HCEC 1CT (cell line): ENCODE measurements around the gene MSH2.
A peak's percentile ranks its signal among the peaks of the same experiment; 100 is the strongest.
"Not testable (repeated sequence)": the region's sequence is repeated elsewhere in the genome, so short reads cannot be mapped to it uniquely, and the experiment has no call there.

Experiments
- DNase-seq: peaks from one replicate; pipeline ENCODE4 v3.0.0-alpha.2; 2017

The MSH2 gene

DNA sequence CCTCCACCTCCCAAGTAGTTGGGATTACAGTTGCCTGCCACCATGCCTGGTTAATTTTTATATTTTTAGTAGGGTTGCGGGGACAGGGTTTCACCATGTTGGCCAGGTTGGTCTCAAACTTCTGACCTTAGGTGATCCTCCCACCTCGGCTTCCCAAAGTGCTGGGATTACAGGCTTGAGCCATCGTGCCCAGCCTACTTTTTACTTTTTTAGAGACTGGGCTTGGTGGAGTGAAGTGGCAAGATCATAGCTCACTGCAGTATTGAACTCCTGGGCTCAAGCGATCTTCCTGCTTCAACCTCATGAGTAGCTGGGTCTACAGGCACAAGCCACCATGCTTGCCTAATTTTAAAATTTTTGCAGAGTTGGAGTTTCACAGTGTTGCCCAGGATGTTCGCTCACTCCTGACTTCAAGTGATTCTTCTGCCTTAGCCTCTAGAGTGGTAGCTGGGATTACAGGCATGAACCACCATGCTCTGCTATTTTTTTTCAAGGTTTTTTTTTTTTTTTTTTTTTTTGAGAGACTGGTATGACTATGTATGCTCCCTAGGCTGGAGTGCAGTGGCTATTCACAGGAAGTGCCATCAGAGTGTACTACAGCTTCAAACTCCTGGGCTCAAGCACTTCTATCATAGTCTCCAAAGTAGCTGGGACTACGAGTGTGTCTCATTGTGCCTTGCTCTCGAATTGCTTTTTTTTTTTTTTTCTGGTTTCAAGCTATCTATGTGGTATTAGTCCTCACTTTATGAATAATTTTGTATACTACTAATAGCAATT, 11.9 kb downstream of the MSH2 start:
- no peak for DNase-seq

GRCh38 chr2:47420214-47420613, 17.3 kb downstream of the MSH2 start:
- DNase-seq, result no peak

- not testable (repeated sequence) for DNase-seq
Observed at GRCh38 chr2:47420683-47421082, 17.7 kb downstream of the MSH2 start.

DNA sequence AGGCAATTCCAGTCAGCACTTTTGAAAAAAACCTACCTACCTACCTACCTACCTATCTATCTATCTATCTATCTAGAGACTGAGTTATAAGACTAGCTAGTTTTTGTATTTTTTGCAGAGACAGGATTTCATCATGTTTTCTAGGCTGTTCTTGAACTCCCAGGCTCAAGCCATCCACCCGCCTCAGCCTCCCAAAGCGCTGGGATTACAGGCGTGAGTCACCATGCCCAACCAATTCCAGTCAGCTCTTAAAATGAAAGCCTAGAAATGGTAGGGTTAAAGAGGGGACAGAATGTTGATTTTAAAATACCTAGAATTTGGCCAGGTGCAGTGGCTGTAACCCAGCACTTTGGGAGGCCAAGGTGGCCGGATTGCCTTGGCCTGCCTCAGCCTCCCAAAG, 19.1 kb downstream of the MSH2 start:
- peak; percentile 67 for DNase-seq

GRCh38 chr2:47422560-47422959, 19.6 kb downstream of the MSH2 start:
- DNase-seq, result peak; percentile 82

- DNase-seq, result no peak
Observed at GRCh38 chr2:47426786-47427185, 23.8 kb downstream of the MSH2 start.

DNA sequence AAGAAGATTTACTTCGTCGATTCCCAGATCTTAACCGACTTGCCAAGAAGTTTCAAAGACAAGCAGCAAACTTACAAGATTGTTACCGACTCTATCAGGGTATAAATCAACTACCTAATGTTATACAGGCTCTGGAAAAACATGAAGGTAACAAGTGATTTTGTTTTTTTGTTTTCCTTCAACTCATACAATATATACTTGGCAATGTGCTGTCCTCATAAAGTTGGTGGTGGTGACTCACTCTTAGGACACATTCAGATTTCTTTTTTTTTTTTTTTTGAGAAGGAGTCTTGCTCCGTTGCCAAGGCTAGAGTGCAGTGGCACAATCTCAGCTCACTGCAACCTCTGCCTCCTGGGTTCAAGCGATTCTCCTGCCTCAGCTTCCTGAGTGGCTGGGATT, 26.8 kb downstream of the MSH2 start:
- DNase-seq, result peak; percentile 64

DNA sequence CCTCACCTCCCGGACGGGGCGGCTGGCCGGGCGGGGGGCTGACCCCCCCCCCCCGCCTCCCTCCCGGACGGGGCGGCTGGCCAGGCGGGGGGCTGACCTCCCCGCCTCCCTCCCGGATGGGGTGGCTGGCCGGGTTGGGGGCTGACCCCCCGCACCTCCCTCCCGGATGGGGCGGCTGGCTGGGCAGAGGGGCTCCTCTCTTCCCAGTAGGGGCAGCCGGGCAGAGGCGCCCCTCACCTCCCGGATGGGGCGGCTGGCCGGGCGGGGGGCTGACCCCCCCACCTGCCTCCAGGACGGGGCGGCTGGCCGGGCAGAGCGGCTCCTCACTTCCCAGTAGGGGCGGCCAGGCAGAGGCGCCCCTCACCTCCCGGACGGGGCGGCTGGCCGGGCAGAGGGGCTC, 30.1 kb downstream of the MSH2 start:
- DNase-seq, result not testable (repeated sequence)

GRCh38 chr2:47433445-47433844, 30.5 kb downstream of the MSH2 start:
- DNase-seq, result not testable (repeated sequence)

GRCh38 chr2:47437287-47437686, 34.3 kb downstream of the MSH2 start:
- DNase-seq, result peak; percentile 57

- DNase-seq, result no peak
Observed at GRCh38 chr2:47438106-47438505, 35.1 kb downstream of the MSH2 start.

GRCh38 chr2:47438783-47439182, 35.8 kb downstream of the MSH2 start:
- no peak for DNase-seq

- DNase-seq, result no peak
Observed at GRCh38 chr2:47451790-47452189, 48.8 kb downstream of the MSH2 start.

GRCh38 chr2:47452761-47453160, 49.8 kb downstream of the MSH2 start:
- no peak for DNase-seq

DNA sequence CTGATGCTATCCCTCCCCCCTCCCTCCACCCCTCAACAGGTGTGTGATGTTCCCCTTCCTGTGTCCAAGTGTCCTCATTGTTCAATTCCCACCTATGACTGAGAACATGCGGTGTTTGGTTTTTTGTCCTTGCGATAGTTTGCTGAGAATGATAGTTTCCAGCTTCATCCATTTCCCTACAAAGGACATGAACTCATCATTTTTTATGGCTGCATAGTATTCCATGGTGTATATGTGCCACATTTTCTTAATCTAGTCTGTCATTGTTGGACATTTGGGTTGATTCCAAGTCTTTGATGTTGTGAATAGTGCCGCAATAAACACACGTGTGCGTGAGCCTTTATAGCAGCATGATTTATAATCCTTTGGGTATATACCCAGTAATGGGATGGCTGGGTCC, 51.9 kb downstream of the MSH2 start:
- DNase-seq, result not testable (repeated sequence)

DNA sequence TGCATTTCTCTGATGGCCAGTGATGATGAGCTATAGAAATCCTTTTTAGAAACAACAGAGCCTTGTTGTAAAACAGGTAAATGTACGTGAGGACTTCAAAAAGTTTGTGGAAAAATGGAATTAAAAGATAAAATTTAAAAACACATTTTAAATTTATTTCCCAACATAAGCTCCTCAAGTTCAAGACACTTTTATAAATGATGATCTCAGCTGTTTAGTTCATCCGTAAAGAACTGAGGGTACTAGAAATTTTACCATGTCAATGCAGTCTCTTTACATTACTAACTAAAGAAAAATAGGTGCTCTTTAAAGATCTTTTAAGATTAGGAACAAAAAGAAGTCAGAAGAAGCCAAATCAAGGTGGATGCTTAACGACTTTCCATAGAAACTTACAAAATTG, 52.5 kb downstream of the MSH2 start:
- DNase-seq, result no peak

GRCh38 chr2:47456851-47457250, 53.9 kb downstream of the MSH2 start:
- DNase-seq, result no peak

DNA sequence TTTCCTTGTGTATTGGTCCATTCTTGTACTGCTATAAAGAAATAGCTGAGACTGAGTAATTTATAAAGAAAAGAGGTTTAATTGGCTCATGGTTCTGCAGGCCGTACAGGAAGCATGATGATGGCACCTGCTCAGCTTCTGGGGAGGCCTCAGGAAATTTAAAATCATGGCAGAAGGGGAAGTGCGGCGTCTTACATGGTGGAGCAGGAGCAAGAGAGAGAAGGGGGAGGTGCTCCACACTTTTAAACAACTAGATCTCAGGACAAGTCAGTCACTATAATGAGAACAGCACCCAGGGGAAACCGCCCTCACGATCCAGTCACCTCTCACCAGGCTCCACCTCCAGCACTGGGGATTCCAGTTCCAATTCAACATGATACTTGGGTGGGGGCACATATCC, 54.3 kb downstream of the MSH2 start:
- DNase-seq, result no peak

DNA sequence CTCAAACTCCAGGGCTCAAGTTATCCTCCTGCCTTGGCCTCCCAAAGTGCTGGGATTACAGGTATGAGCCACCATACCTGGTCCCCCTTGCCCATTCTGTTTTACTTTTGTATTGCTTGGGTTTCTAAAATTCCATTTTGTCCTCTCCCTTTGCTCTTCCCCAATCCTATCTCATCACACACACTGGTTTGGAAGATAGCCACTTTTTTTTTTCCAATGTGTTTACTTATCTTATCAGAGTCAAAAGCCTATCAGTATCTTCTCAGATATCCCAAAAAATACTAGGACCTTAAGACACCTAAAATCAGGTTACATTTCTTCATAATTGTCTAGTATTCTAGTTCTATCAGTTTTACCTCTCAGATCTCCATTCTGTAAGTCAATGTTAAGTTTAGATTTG, 56.1 kb downstream of the MSH2 start:
- no peak for DNase-seq

DNA sequence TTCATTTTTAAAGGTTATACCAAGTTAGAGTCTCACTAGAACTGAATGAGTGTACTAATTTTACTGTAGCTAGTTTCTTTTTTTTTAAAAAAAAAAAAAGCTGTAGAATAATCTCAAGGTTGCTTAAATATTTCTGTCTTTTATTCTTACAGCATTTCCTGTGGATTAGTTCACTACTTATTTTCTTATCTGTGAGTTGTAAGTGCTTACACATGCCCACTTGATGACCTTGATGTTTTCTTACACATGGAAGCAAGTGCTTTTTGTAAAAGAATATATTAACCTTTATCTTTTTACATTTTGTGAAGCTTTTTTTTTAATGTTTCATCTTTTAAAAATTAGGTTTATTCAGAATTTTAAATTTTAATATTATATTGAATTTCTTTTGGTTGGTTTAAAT, 57.8 kb downstream of the MSH2 start:
- no peak for DNase-seq

DNA sequence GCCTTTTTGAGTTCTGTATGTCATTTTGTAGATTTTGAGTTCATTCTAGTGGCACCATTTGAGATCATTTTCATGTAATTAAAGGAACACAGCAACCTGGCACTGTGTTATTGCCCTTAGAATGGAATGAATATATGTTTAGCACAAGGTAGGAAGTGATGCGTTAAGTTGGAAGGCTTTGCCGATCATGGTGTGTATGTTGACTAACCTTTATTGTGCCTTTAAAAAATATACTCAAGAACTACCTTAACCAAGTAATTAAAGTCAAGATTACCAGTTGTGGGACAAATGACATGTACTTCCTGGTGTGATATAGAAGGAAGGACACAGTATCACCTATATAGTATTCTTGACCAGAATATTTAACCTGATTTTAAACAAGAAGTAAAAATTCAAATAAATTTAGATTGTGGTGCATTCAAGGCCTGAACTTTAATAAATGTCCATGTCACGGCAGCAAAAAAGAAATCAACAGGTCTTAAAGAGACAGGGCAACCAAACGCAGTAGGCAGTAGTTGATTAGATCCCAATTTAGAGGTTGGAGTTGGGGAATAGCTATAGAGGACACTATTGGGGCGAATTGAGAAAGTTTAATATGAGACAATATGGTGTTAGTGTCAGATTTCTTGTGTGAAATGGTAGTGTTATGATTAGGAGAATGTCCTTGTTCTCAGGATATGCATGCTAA, 68.6 kb downstream of the MSH2 start:
- no peak for DNase-seq

- DNase-seq, result no peak
Observed at GRCh38 chr2:47479863-47480262, 76.9 kb downstream of the MSH2 start.

DNA sequence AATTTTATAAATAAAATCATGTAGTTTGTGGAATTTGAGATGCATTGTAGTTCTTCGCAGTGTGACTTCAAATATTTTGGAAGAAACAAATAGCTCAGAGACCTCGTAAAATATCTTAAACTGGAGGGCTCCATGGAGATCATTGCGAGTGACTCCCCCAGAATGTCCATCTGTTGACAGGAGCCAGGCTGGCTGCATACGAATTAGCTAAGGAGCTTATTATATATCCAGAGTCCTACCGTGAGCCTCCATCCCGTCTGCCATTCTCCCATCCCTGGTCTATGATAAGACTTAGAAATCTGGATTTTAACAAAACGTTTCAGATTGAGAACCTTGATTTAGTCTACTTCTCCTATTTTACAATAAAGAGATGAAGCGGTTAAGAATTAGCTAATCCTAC, 80.2 kb downstream of the MSH2 start:
- no peak for DNase-seq

- no peak for DNase-seq
Observed at GRCh38 chr2:47484396-47484795, 81.4 kb downstream of the MSH2 start.

- DNase-seq, result no peak
Observed at GRCh38 chr2:47485177-47485576, 82.2 kb downstream of the MSH2 start.
